ENCODE results near the gene HSD17B13.
"Not testable (repeated sequence)": the region's sequence is repeated elsewhere in the genome, so short reads cannot be mapped to it uniquely, and the experiment has no call there.

Gene HSD17B13

DNA sequence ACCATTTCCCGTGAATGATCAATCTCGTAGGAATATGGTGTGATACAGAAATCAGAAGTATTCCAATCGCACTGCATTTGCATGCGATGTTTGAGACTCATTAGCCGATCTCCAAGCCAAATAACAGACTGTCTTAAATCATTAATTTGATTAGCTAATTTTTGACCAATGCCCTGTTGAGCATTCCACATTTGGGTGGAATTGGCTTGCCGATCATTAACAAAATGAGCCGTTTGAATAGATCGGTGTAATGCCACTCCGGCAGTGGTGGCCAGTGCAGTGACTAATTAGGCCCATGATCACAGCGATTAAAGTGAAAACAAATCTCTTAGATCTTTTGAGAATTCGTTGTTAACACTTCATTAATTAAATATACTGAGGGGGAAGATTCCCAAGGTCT is 27.8 kb downstream of the HSD17B13 start:
- H3K4me1 ChIP-seq (ENCODE audit: control insufficient read depth, insufficient read depth, low read length); H3K27ac ChIP-seq (ENCODE audit: low read length); H3K9me3 ChIP-seq (ENCODE audit: control insufficient read depth in 2 of 2, low read length in 2 of 2); H3K9ac ChIP-seq (ENCODE audit: low read length in 2 of 2); H3K27me3 ChIP-seq (ENCODE audit: control insufficient read depth in 1 of 2, insufficient read depth in 2 of 2, low read length in 2 of 2); H3K36me3 ChIP-seq (ENCODE audit: control insufficient read depth in 2 of 2, insufficient read depth in 2 of 2, low read length in 2 of 2); H3K4me3 ChIP-seq (ENCODE audit: low read length in 2 of 2): not testable (repeated sequence)

DNA sequence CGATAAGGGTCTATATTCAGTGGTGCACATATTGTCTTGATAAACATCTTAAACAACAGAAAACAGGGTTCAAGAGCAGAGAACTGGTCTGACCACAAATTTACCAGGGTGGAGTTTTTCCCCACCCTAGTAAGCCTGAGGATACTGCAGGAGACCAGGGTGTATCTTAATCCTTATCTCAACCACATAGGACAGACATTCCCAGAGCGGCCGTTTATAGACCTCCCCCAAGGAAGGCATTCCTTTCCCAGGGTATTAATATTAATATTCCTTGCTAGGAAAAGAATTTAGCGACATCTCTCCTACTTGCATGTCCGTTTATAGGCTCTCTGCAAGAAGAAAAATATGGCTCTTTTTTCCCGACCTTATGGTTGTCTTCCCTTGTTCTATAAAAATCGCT is 28.8 kb downstream of the HSD17B13 start:
- not testable (repeated sequence) for H3K9ac ChIP-seq (ENCODE audit: low read length in 2 of 2); H3K27ac ChIP-seq (ENCODE audit: low read length); H3K4me1 ChIP-seq (ENCODE audit: control insufficient read depth, insufficient read depth, low read length); H3K4me3 ChIP-seq (ENCODE audit: low read length in 2 of 2); H3K9me3 ChIP-seq (ENCODE audit: control insufficient read depth in 2 of 2, low read length in 2 of 2); H3K36me3 ChIP-seq (ENCODE audit: control insufficient read depth in 2 of 2, insufficient read depth in 2 of 2, low read length in 2 of 2); H3K27me3 ChIP-seq (ENCODE audit: control insufficient read depth in 1 of 2, insufficient read depth in 2 of 2, low read length in 2 of 2)

DNA sequence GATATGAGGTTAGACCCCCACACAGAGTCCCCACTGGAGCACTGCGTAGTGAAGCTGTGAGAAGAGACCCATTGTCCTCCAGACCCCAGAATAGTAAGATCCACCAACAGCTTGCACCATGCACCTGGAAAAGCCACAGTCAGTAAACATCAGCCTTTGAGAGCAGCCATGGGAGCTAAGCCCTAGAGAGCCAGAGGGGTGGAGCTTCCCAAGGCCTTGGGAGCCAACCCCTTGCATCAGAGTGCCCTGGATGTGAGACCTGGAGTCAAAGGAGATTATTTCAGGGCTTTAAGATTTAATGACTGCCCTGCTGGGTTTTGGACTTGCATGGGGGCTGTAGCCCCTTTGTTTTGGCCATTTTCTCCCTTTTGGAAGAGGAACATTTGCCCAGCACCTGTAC is 35.7 kb downstream of the HSD17B13 start:
- Histone ChIP-seq H3K27me3 (ENCODE audit: control insufficient read depth in 1 of 2, insufficient read depth in 2 of 2, low read length in 2 of 2) (no peaks in the 10 kb centered on the region), H3K27ac (ENCODE audit: low read length) (no peak overlapping the region), H3K36me3 (ENCODE audit: control insufficient read depth in 2 of 2, insufficient read depth in 2 of 2, low read length in 2 of 2) (no peaks in the 10 kb centered on the region), H3K9me3 (ENCODE audit: control insufficient read depth in 2 of 2, low read length in 2 of 2) (peaks cover 0 to 7% of the 10 kb centered on the region in 2 donors), H3K4me1 (ENCODE audit: control insufficient read depth, insufficient read depth, low read length) (no peaks in the 10 kb centered on the region), H3K4me3 (ENCODE audit: low read length in 2 of 2) (no peak overlapping the region), H3K9ac (ENCODE audit: low read length in 2 of 2) (no peak overlapping the region)

DNA sequence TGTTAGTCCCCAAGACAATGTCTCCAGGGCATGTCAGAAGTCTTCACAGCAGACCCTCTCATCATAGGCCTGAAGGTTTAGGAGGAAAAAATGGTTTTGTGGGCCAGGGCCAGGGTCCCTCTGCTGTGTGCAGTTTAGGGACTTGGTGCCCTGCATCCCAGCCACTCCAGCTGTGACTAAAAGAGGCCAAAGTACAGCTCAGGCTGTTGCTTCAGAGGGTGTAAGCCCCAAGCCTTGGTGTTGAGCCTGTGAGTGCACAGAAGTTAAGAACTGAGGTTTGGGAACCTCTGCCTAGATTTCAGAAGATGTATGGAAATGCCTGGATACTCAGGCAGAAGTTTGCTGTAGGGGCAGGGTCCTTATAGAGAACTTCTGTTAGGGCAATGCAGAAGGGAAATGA is 38.4 kb downstream of the HSD17B13 start:
- not testable (repeated sequence) for H3K9ac ChIP-seq (ENCODE audit: low read length in 2 of 2); H3K4me3 ChIP-seq (ENCODE audit: low read length in 2 of 2); H3K27ac ChIP-seq (ENCODE audit: low read length); H3K27me3 ChIP-seq (ENCODE audit: control insufficient read depth in 1 of 2, insufficient read depth in 2 of 2, low read length in 2 of 2); H3K36me3 ChIP-seq (ENCODE audit: control insufficient read depth in 2 of 2, insufficient read depth in 2 of 2, low read length in 2 of 2); H3K9me3 ChIP-seq (ENCODE audit: control insufficient read depth in 2 of 2, low read length in 2 of 2); H3K4me1 ChIP-seq (ENCODE audit: control insufficient read depth, insufficient read depth, low read length)

DNA sequence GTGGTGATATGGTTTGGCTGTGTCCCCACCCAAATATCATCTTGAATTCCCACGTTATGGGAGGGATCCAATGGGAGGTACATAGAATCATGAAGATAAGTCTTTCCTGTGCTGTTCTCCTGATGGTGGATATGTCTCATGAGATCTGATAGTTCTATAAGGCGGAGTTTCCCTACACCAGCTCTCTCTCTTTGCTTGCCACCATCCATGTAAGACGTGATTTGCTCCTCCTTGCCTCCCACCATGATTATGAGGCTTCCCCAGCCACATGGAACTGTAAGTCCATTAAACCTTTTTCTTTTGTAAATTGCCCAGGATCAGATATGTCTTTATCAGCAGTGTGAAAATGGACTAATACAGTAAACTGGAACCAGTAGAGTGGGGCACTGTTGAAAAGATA is 39.5 kb downstream of the HSD17B13 start:
- H3K36me3 ChIP-seq (ENCODE audit: control insufficient read depth in 2 of 2, insufficient read depth in 2 of 2, low read length in 2 of 2), result no peaks in the 10 kb centered on the region
- no peaks in the 10 kb centered on the region for H3K27me3 ChIP-seq (ENCODE audit: control insufficient read depth in 1 of 2, insufficient read depth in 2 of 2, low read length in 2 of 2)
- H3K4me1 ChIP-seq (ENCODE audit: control insufficient read depth, insufficient read depth, low read length), result no peaks in the 10 kb centered on the region
- no peak overlapping the region for H3K27ac ChIP-seq (ENCODE audit: low read length)
- H3K9ac ChIP-seq (ENCODE audit: low read length in 2 of 2), result no peak overlapping the region
- no peak overlapping the region for H3K4me3 ChIP-seq (ENCODE audit: low read length in 2 of 2)
- H3K9me3 ChIP-seq (ENCODE audit: control insufficient read depth in 2 of 2, low read length in 2 of 2), result peaks cover 0 to 7% of the 10 kb centered on the region in 2 donors

DNA sequence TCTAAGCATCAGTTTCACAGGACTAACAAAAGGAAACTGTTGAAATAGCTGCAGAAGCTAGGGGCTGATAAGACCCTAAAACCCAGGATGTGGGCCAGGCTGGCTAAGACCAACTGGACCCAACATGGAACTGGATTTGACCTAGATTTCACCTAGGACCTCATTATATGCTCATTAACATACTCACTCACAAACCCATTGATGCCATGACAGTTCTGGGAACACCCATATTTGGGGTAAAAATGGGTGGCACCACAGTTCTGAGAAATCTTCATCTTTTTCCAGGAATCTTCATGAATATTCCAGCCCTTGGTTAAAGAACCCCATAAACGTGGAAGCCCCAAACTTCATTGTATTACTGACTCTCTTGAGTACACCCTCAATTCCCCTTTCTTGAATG is 41.1 kb downstream of the HSD17B13 start:
- H3K27ac ChIP-seq (ENCODE audit: low read length), result no peak overlapping the region
- H3K9me3 ChIP-seq (ENCODE audit: control insufficient read depth in 2 of 2, low read length in 2 of 2), result peaks cover 0 to 2% of the 10 kb centered on the region in 2 donors
- H3K27me3 ChIP-seq (ENCODE audit: control insufficient read depth in 1 of 2, insufficient read depth in 2 of 2, low read length in 2 of 2), result no peaks in the 10 kb centered on the region
- H3K4me1 ChIP-seq (ENCODE audit: control insufficient read depth, insufficient read depth, low read length), result no peaks in the 10 kb centered on the region
- H3K36me3 ChIP-seq (ENCODE audit: control insufficient read depth in 2 of 2, insufficient read depth in 2 of 2, low read length in 2 of 2), result no peaks in the 10 kb centered on the region
- H3K9ac ChIP-seq (ENCODE audit: low read length in 2 of 2), result no peak overlapping the region
- H3K4me3 ChIP-seq (ENCODE audit: low read length in 2 of 2), result no peak overlapping the region

DNA sequence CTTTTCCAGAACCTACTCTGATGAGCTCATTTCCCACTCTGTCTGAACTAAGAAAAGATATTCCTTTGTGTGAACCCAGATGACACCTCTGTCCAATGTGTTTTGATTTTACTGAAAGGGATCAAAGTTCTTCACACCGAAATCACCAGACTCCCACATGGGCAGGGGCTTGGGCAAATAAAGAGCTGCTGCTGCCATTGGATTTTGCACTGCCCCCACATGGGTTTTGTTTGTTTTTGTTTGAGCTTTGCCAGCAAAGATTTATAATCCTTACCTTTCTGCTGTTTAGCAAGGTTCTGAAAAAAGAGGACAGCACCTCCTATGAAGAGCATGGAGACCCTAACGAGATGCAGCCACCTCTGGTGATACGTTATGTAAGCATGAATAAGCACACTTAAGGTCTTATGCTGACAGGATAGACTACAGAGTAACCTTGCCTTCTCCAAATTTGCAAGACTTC is 44.3 kb downstream of the HSD17B13 start:
- Histone ChIP-seq H3K27ac (ENCODE audit: low read length) (no peak overlapping the region), H3K27me3 (ENCODE audit: control insufficient read depth in 1 of 2, insufficient read depth in 2 of 2, low read length in 2 of 2) (no peaks in the 10 kb centered on the region), H3K36me3 (ENCODE audit: control insufficient read depth in 2 of 2, insufficient read depth in 2 of 2, low read length in 2 of 2) (no peaks in the 10 kb centered on the region), H3K4me3 (ENCODE audit: low read length in 2 of 2) (no peak overlapping the region), H3K9me3 (ENCODE audit: control insufficient read depth in 2 of 2, low read length in 2 of 2) (no peaks in the 10 kb centered on the region), H3K9ac (ENCODE audit: low read length in 2 of 2) (no peak overlapping the region), H3K4me1 (ENCODE audit: control insufficient read depth, insufficient read depth, low read length) (no peaks in the 10 kb centered on the region)

DNA sequence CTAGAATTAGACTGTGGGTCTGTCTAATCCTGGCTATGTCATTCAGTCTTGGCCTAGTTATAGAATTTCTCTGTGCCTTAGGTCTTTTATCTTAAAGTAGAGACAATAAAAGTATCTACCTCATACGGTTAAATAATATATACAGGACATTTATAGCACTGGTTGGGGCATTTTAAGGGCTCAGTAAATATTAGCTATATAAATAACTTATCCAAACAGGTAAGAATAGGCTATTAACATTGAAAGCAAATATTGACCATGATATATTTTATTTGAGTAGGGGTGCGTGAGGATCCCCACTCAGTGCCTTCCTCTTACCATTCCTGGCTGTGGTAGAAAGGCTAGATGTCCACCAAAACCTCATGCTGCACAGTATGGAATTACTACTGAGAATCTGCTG is 47.4 kb downstream of the HSD17B13 start:
- H3K9ac ChIP-seq (ENCODE audit: low read length in 2 of 2), result no peak overlapping the region
- H3K9me3 ChIP-seq (ENCODE audit: control insufficient read depth in 2 of 2, low read length in 2 of 2), result no peaks in the 10 kb centered on the region
- H3K4me3 ChIP-seq (ENCODE audit: low read length in 2 of 2), result no peak overlapping the region
- no peaks in the 10 kb centered on the region for H3K27me3 ChIP-seq (ENCODE audit: control insufficient read depth in 1 of 2, insufficient read depth in 2 of 2, low read length in 2 of 2)
- no peak overlapping the region for H3K27ac ChIP-seq (ENCODE audit: low read length)
- no peaks in the 10 kb centered on the region for H3K4me1 ChIP-seq (ENCODE audit: control insufficient read depth, insufficient read depth, low read length)
- H3K36me3 ChIP-seq (ENCODE audit: control insufficient read depth in 2 of 2, insufficient read depth in 2 of 2, low read length in 2 of 2), result no peaks in the 10 kb centered on the region

DNA sequence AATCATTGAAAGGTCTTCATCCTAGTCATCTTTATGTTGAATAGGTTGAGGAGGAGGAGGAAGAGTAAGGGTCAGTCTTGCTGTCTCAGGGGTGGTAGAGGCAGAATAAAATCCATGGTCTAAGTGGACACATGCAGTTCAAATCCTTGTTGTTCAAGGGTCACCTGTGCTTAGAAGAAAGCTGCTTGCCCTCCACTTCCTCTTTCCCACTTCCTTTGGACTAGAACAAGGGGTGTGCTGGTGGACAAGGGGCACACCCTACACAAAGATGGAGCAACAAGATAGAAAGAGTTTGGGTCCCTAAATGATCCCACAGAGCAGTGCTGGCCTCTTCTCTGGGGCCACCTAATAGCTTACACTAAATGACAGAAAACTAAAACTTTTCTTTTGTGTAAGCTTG is 47.9 kb downstream of the HSD17B13 start:
- no peaks in the 10 kb centered on the region for H3K36me3 ChIP-seq (ENCODE audit: control insufficient read depth in 2 of 2, insufficient read depth in 2 of 2, low read length in 2 of 2)
- no peak overlapping the region for H3K27ac ChIP-seq (ENCODE audit: low read length)
- H3K9me3 ChIP-seq (ENCODE audit: control insufficient read depth in 2 of 2, low read length in 2 of 2), result no peaks in the 10 kb centered on the region
- H3K4me3 ChIP-seq (ENCODE audit: low read length in 2 of 2), result no peak overlapping the region
- H3K27me3 ChIP-seq (ENCODE audit: control insufficient read depth in 1 of 2, insufficient read depth in 2 of 2, low read length in 2 of 2), result no peaks in the 10 kb centered on the region
- no peaks in the 10 kb centered on the region for H3K4me1 ChIP-seq (ENCODE audit: control insufficient read depth, insufficient read depth, low read length)
- no peak overlapping the region for H3K9ac ChIP-seq (ENCODE audit: low read length in 2 of 2)

DNA sequence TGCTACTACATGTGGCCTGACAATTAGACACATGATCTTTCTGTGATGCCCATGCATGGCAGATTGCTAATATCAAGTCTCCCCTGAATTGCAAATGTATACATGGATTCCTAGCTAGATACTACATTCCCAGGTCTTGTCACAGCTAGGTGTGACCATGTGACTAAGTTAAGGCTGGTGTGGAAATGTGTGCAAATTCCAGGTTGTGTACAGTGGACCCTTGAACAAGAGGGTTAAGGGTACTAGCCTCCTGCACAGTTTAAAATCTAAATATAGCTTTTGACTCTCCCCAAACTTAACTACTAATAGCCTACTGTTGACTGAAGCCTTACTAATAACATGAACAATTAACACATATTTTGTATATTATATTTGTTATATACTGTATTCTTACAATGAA is 48.4 kb downstream of the HSD17B13 start:
- Histone ChIP-seq H3K27ac (ENCODE audit: low read length) (no peak overlapping the region), H3K9me3 (ENCODE audit: control insufficient read depth in 2 of 2, low read length in 2 of 2) (no peaks in the 10 kb centered on the region), H3K4me3 (ENCODE audit: low read length in 2 of 2) (no peak overlapping the region), H3K27me3 (ENCODE audit: control insufficient read depth in 1 of 2, insufficient read depth in 2 of 2, low read length in 2 of 2) (no peaks in the 10 kb centered on the region), H3K9ac (ENCODE audit: low read length in 2 of 2) (no peak overlapping the region), H3K36me3 (ENCODE audit: control insufficient read depth in 2 of 2, insufficient read depth in 2 of 2, low read length in 2 of 2) (no peaks in the 10 kb centered on the region), H3K4me1 (ENCODE audit: control insufficient read depth, insufficient read depth, low read length) (no peaks in the 10 kb centered on the region)

DNA sequence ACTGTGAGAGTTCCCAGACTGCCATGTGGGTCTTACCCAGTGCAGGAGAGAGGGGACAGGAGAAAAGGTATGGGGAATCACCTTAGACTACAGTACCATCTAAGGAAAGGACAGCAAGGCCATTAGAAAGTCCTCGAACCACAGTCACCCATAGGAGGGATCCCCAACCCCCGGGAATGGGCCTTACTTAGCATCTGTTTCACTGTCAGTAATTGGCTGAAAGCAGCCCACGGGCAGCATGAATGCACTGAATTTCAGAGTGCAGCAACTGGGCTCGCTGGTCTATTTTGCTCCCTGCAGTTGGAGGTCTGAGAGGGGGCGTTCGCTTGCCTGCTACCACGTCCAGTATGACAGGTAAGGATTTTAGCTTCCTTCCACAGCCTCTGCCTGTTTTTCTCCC is 51.9 kb downstream of the HSD17B13 start:
- no peak overlapping the region for H3K27ac ChIP-seq (ENCODE audit: low read length)
- no peaks in the 10 kb centered on the region for H3K36me3 ChIP-seq (ENCODE audit: control insufficient read depth in 2 of 2, insufficient read depth in 2 of 2, low read length in 2 of 2)
- H3K4me1 ChIP-seq (ENCODE audit: control insufficient read depth, insufficient read depth, low read length), result no peaks in the 10 kb centered on the region
- H3K27me3 ChIP-seq (ENCODE audit: control insufficient read depth in 1 of 2, insufficient read depth in 2 of 2, low read length in 2 of 2), result no peaks in the 10 kb centered on the region
- H3K9me3 ChIP-seq (ENCODE audit: control insufficient read depth in 2 of 2, low read length in 2 of 2), result no peaks in the 10 kb centered on the region
- no peak overlapping the region for H3K4me3 ChIP-seq (ENCODE audit: low read length in 2 of 2)
- no peak overlapping the region for H3K9ac ChIP-seq (ENCODE audit: low read length in 2 of 2)

DNA sequence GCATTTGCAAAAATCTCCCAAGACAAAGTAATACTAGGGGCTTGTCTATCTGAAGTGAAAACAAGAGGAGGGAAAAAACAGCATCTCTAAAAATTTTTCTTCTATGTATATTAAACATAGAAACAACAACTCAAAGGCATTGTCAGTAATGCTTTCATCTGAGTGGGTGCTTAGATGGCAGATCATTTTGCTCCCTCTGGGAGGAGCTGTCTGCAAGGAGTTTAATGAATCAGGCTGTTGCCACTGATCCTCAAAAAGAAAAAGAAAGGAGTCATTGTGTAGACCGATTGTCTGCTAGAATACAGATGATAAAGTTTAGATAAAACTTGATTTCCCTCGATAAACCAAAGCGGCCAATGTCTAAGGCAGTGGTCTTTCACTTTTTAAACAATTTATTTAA is 52.5 kb downstream of the HSD17B13 start:
- no peaks in the 10 kb centered on the region for H3K36me3 ChIP-seq (ENCODE audit: control insufficient read depth in 2 of 2, insufficient read depth in 2 of 2, low read length in 2 of 2)
- H3K9ac ChIP-seq (ENCODE audit: low read length in 2 of 2), result no peak overlapping the region
- no peaks in the 10 kb centered on the region for H3K9me3 ChIP-seq (ENCODE audit: control insufficient read depth in 2 of 2, low read length in 2 of 2)
- H3K4me3 ChIP-seq (ENCODE audit: low read length in 2 of 2), result no peak overlapping the region
- no peaks in the 10 kb centered on the region for H3K4me1 ChIP-seq (ENCODE audit: control insufficient read depth, insufficient read depth, low read length)
- H3K27me3 ChIP-seq (ENCODE audit: control insufficient read depth in 1 of 2, insufficient read depth in 2 of 2, low read length in 2 of 2), result no peaks in the 10 kb centered on the region
- no peak overlapping the region for H3K27ac ChIP-seq (ENCODE audit: low read length)
